NCI-H2081 (cell line): ENCODE results near the gene HEYL.

Experiments used
- DNase-seq, 2 experiments: peaks; one replicate each; lab custom pipeline; 2025; lab: John Stamatoyannopoulos, UW

The HEYL gene

GRCh38 chr1:39638965-39639304 lies 508 bp downstream of the HEYL start:
- DNase-seq = no peak

- no peak for DNase-seq
Measured at GRCh38 chr1:39637361-39637760, 2.1 kb downstream of the HEYL start.

- no peak for DNase-seq
Measured at GRCh38 chr1:39635871-39636210, 3.6 kb downstream of the HEYL start.

- DNase-seq = no peak
Measured at GRCh38 chr1:39635205-39635870, 4.1 kb downstream of the HEYL start.

GRCh38 chr1:39633422-39633821 lies 6.0 kb downstream of the HEYL start:
- DNase-seq = no peak

- no peak for DNase-seq
Measured at GRCh38 chr1:39632682-39633417, 6.6 kb downstream of the HEYL start.

- no peak for DNase-seq
Measured at GRCh38 chr1:39632323-39632681, 7.1 kb downstream of the HEYL start.

GRCh38 chr1:39631361-39632322 lies 7.8 kb downstream of the HEYL start:
- no peak for DNase-seq

- DNase-seq = no peak
Measured at GRCh38 chr1:39628807-39629350, 10.6 kb downstream of the HEYL start.

- DNase-seq = no peak
Measured at GRCh38 chr1:39626646-39627045, 12.8 kb downstream of the HEYL start.

- DNase-seq = no peak
Measured at GRCh38 chr1:39625462-39626273, 13.8 kb downstream of the HEYL start.

GRCh38 chr1:39625009-39625408 lies 14.4 kb downstream of the HEYL start:
- DNase-seq = no peak

- no peak for DNase-seq
Measured at GRCh38 chr1:39623053-39623452, 16.4 kb downstream of the HEYL start.

GRCh38 chr1:39622427-39622826 lies 17.0 kb downstream of the HEYL start:
- DNase-seq = no peak

- no peak for DNase-seq
Measured at GRCh38 chr1:39620659-39621165, 18.7 kb downstream of the HEYL start.

- no peak for DNase-seq
Measured at GRCh38 chr1:39617488-39618049, 21.9 kb downstream of the HEYL start.

- peak; percentile 11 to 34 for DNase-seq
Measured at GRCh38 chr1:39615086-39615673, 24.3 kb downstream of the HEYL start.

- no peak for DNase-seq
Measured at GRCh38 chr1:39614488-39614887, 25.0 kb downstream of the HEYL start.

GRCh38 chr1:39613250-39613649 lies 26.2 kb downstream of the HEYL start:
- no peak for DNase-seq

- DNase-seq = no peak
Measured at GRCh38 chr1:39609618-39610331, 29.7 kb downstream of the HEYL start.
